VCaP (cell line): ENCODE measurements around the gene UPK2.

Experiments
- H3K27ac ChIP-seq: fragments of 450-650 bp; 2 replicates; pipeline ENCODE4 v1.5.1; 2017
- CTCF ChIP-seq: fragments of 450-650 bp; conservative IDR thresholded peaks from 2 replicates; pipeline ENCODE4 v1.5.1; 2017; ENCODE audit warnings: mild to moderate bottlenecking, moderate library complexity

UPK2 gene

GRCh38 chr11:118927554-118928100, 28.5 kb upstream of the UPK2 start:
- H3K27ac ChIP-seq, result peak overlapping the region; percentile 97
- 0 out of 2 replicates have a peak, but pooled peaks have one; percentile 64 for TF ChIP-seq CTCF

- peak overlapping the region; percentile 97 for H3K27ac ChIP-seq
- peak; percentile 98 for TF ChIP-seq CTCF
Observed at GRCh38 chr11:118928101-118928869, 27.8 kb upstream of the UPK2 start.

- no peak for TF ChIP-seq CTCF
Observed at GRCh38 chr11:118928870-118929500, 27.1 kb upstream of the UPK2 start.

GRCh38 chr11:118929501-118930093, 26.5 kb upstream of the UPK2 start:
- no peak for TF ChIP-seq CTCF
- H3K27ac ChIP-seq, result peak overlapping the region; percentile 97

More at GRCh38 chr11:118928870-118929500, 27.1 kb upstream of the UPK2 start:
- H3K27ac ChIP-seq, result peak overlapping the region; percentile 97

GRCh38 chr11:118930094-118930712, 25.9 kb upstream of the UPK2 start:
- TF ChIP-seq CTCF, result peak; percentile 97
- peak overlapping the region; percentile 97 for H3K27ac ChIP-seq

GRCh38 chr11:118931571-118931970, 24.5 kb upstream of the UPK2 start:
- H3K27ac ChIP-seq, result no peak overlapping the region
- no peak for TF ChIP-seq CTCF

GRCh38 chr11:118933486-118933885, 22.6 kb upstream of the UPK2 start:
- H3K27ac ChIP-seq, result no peak overlapping the region; the same call in 1 of the 2 replicates

More at GRCh38 chr11:118933486-118933885, 22.6 kb upstream of the UPK2 start:
- no peak for TF ChIP-seq CTCF
